ENCODE results near the gene CAPN13.
"Not testable (repeated sequence)": the region's sequence is repeated elsewhere in the genome, so short reads cannot be mapped to it uniquely, and the experiment has no call there.

Gene CAPN13

DNA sequence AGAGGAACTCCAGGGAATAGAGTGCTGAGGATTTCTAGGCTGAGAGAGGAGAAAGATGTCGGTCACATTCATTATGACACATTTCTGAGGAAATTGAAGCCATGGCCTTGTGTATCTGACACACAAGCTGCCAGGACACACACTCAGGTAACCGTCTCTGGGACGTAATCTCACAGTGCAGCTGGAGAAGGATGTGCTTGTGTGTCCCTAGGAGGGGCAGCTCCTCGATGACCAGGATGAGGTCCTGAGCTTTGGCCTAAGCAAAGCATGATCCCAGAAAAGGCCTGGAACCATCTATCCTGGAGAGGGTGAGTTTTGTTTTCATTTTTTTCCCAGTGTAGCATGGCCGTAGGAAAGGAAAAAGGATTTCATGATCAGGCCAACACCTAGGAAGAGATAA, 102.2 kb downstream of the CAPN13 start:
- DNase-seq (ENCODE audit: low spot score) = no peak

DNA sequence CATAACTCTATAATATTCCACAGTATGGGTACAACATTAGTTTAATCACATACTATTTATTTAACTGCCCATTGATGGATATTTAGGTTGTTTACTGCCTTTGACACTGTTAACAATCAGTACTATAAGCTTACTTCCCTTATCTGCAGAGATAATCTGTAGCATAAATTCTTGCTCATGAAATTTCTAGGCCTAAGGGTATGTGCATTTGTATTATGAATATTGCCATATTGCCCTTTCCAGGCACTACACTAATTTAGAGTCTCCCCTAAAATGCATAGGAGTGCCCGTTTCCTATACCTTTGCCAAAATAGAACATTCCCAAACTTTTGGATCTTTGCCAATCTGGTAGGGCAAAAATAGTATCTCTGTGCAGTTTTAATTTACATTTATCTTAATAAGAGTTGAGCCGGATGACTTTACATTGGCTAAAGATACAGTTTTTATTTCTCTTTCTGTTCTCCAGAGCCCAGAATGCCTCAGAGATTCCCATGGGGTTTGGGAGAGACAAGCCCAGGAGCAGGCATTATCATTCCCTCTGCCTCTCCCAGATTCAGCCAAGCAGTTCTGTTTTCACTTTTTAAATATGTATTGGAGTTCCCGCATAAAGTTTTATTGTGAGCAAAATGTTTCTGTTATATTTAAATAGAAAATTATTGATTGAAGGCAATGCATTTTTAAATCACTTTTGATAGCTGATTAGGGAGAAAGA, 102.8 kb downstream of the CAPN13 start:
- no peak for DNase-seq (ENCODE audit: low spot score)

DNA sequence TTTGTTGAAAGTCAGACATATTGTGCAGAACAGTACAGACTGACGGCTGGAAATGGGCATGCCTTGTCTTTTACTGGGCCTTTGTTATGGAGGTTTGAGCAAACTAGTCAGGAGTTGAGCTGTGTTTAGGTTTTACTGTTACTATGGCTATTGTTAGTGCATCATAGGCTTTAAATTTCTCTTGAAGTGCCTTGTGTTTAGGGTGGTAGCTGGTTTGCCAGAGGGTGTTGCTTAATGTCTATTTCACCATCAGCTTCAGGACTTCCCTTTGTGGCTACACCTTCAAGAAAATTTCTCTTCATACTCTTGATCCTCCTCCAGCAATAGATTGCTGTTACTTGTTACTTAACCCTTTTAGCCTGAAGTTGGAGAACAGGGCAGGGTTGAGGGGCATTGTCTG, 104.6 kb downstream of the CAPN13 start:
- DNase-seq (ENCODE audit: low spot score) = no peak

DNA sequence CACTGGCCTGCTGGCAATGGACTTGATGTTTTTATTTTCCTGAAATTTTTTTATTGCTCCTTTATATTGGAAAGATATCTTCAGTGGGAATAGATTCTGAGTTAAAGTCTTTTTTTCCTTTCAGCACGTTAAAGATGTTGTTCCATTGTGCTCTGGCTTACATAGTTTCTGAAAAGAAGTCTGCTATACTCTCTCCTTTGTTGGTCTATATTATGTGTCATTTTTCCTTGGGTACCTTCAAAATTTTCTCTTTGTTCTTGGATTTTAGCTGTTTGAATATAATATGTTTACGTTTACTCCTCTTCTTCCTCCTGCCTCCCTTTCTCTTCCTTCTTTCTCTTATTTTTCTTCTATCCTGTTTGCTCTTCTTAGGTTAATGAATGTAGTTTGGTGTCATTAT, 105.5 kb downstream of the CAPN13 start:
- no peak for DNase-seq (ENCODE audit: low spot score)

DNA sequence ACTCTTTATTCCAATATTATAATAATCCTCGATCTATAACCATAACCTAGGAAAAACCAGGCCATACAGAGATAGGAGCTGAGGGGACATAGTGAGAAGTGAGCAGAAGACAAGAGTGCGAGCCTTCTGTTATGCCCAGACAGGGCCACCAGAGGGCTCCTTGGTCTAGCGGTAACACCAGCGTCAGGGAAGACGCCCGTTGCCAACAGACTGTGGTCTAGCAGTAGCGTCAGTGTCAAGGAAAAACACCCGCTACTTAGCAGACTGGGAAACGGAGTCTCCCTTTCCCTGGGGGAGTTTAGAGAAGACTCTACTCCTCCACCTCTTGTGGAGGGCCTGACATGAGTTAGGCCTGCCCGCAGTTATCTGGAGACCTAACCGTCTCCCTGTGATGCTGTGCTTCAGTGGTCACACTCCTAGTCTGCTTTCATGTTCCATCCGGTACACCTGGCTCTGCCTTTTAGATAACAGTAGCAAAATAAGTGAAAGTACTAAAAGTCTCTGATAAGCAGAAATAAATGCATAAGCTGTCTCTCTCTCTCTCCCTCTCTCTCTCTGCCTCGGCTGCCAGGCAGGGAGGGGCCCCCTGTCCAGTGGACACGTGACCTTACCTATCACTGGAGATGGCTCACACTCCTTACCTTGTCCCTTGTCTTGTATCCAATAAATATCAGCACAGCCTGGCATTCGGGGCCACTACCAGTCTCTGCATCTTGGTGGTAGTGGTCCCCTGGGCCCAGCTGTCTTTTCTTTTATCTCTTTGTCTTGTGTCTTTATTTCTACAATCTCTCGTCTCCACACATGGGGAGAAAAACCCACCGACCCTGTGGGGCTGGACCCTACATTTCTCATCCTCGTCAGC, 109.8 kb downstream of the CAPN13 start:
- not testable (repeated sequence) for DNase-seq (ENCODE audit: low spot score)

DNA sequence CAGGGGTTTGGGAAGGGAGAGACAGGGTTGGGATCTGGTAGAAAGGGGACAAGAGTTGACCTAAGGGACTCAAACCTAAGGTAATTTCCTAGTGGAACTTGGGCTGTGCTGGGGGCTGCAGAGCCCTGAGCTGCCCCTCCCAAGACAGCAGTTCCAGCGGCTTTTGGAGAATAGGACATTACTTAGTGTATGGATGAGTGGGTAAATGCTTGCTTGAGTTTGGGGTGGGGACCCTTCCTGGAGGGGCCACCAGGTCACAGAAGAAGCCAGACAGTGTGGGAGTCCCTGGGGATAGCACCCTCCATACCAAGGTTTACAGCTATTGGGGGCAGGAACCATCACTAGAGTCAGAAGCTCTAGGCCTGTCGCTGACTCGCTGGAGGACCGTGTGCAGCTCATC, 111.5 kb downstream of the CAPN13 start:
- DNase-seq (ENCODE audit: low spot score) = no peak

DNA sequence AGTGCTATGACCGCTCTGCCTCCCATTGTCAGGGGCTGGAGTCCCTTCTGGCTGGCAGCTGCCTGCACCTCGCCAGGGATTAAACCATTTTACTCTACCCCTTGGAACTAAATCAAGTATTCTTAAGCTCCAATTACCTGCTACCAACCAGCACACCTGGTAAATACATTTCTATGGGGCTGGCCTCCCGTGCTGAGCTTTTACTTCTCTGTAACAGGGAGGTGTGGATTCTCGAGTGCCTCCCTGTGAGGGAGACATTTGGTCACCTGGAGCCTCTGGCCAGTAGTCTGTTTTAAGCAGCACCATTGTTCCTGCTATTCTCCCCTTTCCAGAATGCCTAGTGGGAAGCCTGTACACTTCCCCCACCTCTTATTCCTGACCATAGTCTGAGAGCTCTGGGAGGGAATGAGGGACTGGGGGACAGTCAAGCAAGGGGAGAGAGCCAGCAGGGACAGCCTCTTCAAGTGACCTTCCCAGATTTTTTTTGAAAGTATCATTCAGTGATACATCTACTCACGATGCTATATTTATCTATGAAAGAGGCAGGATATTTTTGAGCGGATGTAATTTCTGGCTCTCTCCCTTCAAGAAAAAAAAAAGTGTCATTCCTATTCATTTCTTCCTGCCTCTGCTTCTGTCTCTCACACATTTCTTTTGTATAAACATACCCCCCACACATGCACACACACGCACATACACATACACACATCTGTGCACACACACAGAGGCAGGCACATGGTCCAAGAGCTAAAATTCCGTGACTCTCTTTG, 112.8 kb downstream of the CAPN13 start:
- no peak for DNase-seq (ENCODE audit: low spot score)

DNA sequence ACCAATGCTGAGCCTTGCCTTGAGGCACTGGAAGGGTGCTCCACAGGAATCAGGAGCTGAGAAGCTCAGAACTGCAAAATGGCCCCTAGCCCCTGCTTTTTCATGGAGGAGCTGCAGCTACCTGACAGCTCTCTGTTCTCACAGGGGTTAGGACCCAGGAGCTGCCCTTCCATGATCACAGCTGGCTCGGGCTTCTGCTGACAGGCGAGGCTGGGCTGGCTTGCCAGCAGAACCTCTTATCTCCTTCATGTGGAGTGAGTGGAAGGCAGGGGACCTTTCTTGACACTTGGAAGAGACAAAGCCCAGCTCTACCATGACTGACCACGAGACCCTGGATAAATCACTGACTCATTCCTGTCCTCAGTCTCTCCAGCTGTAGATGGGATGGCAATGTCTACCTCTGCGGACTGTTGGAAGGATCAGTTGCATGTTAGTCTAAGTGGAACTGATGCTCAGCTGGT, 113.4 kb downstream of the CAPN13 start:
- DNase-seq (ENCODE audit: low spot score) = no peak

DNA sequence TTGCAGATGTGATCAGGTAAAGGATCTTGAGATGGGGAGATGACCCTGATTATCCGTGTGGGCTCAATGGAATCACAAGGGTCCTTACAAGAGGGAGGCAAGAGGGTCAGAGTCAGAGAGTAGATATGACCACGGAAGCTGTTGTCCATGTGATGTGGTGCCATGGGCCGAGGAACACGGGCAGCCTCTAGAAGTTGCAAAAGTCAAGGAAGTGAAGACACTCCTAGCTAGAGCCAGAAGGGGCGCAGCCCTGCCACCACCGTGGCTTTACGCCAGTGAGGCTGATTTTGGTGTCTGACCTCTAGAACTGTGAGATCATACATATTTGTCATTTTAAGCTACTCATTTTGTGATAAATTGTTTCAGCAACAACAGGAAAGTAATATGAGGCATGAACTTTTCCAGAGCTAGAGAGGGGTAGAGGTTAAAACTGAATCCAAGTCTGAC, 114.4 kb downstream of the CAPN13 start:
- no peak for DNase-seq (ENCODE audit: low spot score)

DNA sequence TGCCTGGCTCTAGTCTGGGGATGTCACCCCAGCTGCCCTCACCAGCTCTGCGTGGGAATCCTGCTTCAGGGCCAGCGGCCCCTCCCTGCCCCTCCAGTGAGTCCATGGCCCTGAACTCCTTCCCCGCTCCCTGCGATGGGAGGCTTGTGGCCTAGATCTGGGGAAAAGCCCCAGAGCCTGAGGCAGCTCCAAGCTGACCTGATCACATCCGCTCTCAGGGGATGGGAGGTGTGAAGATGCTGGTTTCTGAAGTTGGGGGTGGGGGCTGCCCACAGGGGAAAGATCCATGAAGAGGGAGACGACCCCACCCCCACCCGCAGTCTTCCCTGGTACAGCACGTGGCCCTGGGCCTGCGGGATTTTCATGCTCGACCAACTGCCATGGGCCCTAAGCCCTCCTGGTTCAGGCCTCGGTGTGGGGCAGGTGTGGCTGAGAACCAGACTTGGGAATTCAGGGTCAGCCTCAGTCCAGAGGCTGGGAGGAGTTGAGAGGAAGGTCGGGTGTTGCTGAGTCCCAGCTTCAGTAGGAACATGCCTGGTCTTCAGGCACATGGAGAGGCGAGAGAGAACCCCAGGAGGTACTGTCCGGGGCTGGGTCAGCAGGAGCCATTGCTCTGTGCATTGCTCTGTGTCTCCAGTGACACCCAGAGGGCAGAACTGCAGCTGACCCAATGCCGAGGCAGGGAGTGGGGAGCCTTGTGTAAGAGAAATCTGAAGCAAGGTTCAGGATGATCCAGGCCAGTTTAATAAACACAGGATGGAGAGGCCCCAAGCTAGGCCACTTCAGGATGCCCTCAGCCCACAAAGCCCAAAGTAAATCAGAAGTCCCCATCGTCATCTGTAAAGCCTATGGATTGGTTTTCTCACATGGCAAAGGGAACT, 115.1 kb downstream of the CAPN13 start:
- no peak for DNase-seq (ENCODE audit: low spot score)

DNA sequence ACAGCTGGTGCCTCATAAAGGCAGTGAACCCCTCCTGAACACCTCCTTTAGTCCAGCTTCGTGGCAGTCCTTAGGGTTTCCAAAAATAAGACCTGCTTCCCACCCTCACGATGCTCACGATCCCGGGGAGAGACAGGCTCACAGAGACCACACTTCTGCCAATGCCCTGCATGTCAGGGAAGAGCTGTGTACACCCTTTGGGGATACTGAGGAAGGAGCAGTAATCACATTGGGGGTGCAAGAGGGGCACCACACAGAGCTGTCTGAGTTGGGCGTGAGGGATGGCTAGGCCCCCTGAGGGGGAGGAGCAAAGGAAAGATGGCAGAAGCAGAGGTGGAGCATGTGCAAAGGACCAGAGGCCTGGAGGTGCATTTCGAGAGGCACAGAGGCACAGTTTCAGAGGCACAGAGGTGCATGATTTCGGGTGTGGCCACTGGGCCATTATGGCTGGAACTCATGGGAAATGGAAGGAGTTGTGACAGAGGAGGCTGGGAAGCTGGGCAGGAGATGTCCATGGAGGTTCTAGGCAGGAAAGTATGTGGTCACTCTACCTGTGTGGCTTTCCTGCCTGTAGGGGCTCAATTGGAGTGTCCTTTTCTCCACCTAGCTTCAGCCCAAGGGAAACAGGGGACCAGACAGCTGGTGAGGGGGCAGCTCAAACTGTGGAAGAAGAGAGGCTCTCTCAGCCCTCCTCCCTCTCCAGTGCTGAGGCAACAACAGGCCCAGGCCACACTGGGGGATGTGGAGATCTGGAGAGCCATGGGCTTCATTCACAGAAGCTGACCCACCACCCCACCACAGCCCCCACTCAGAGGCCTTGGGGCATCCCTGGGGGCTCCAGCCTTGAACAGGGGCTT, 115.9 kb downstream of the CAPN13 start:
- no peak for DNase-seq (ENCODE audit: low spot score)

DNA sequence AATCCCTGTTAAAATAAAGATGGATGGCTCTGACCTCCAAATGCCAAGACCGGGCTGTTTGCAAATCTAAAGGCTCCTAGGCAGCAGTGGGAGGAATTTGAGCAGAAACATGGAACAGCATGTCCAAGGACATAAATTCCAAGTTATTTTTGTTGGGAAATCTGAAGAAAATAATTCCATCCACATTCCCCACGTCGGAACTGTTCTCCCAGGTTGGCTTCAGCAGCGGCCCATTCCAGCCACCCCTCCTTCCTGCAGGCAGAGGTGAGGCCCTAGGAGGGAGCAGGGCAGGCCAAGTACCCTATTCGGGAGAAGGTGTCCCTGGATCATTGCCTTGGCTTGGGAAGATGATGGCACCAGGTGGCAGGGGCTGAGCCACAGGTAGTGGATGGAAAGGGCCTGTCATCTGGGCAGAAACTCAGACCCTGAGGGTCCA, 117.1 kb downstream of the CAPN13 start:
- DNase-seq (ENCODE audit: low spot score) = no peak

DNA sequence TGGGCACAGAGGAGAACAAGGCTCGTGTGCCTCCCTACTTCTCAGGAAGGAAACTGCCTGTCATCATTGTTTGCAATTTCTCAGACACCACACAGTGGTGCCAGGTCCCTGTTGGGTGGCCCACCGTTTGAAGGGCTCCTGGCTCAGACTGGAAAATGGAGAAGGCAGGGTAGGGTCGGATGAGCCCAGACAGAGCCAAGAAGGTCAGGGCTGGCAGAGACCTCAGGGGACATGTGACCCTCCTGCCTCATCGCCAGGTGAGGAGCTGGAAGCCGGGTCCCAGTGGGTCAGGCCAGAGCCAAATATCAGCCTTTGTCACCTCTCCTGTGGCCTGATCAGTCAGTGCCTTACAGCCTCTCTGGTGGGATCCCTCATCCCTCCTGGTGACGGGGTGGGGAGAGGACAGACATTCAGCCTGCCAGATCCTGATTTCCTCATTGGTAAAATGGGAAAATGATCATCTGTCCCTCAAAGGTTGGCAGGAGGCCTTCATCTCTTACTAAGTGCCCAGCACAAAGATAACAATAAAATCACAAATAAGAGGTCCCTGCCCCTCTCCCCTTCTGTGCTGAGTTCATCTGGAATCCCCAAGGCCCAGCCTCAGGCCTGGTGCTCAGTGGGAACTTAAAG, 117.6 kb downstream of the CAPN13 start:
- DNase-seq (ENCODE audit: low spot score) = no peak

DNA sequence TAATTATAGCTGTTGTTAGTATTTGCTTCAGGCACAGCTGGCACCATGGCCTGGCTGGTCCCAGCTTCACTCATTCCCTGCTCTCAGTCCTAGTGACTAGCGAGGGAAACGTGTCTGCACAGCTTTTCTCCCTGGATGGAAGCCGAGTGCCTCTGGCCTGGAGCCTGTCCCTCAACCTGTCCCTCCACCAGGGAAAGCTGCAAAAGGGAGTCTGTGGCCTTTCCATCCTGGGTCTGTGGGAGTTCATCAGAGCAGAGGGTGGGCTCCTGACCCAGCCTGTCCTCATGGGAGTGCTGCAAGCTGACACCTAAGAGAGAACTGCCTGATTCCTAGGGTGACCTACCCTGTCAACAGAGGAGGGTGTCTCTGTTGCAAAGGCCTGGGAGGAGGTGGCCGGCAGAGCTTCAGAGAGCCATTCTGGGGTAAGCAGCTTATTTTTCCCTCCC, 118.3 kb downstream of the CAPN13 start:
- no peak for DNase-seq (ENCODE audit: low spot score)

DNA sequence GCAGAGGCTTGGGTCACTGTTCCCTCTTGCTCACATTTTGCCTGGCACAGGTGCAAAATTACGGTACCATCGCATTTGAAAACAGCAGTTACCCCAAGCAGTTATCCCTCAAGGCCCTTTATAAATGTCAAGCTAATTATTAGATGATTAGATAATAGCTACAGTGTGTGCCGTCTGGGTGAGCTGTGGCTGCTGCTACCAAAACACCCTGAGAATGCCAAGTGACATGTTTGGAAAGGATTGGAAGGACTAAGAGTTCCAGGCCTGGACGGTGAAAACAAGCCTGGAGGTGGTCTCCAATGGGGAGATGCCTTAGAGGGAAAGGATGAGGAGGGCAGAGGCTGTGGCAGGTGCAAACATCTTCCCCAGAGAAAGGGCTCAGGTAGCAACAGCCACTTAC, 120.6 kb downstream of the CAPN13 start:
- no peak for DNase-seq (ENCODE audit: low spot score)

DNA sequence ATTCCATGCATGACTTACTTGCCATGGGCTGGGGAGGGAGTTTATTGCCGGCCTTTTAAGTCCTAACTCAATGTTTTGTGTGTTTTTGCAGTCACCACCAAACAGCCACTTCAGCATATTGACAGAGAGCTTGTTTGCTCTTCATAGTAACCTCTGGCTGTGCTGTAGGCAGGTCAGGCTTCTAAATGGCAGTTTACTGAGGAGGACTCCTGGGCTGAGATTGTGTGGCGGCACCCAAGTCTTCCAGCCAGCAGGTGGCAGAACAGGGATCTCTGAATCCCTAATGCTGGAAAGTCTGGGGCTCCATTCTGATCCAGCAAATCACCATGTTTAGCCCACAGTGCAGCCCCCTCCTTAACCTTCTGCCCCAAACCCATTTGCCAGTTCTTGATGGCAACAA, 121.2 kb downstream of the CAPN13 start:
- no peak for DNase-seq (ENCODE audit: low spot score)

DNA sequence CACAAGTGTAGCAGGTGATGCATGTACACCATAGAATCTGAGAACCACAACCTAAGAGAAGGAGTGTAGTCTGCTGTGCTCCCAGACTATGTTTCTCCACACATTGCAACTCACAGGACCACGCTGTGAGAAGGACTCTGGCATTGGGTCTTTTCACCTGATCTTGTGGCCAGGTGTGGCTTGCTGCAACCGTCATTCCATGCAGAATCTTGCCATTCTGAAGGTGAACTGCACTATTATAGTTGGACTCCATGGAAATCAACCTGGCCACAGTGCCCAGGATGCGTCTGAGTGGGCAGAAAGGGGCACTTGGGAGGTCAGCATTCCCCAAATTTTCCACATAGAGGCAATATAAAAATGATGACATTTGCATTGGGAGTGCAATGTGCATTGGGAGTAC, 122.2 kb downstream of the CAPN13 start:
- no peak for DNase-seq (ENCODE audit: low spot score)

DNA sequence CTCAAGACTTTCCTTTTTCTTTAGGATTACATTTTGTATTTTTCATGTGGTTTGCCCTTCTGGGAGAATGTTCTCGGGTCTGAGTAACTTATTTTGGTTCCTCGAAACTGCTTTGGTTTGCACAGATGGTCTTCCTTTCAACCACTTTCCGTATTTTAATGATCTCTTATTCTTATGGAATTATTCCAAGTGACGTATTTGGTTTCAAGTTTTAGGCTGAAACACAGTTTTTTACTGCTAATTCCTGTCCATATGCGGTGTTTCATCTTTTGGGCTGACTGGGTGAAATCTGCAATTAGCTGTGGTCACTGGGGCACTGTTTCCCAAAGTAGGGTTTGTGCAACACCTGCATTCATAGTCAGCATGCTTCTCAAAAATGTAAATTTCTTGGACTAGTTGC, 122.7 kb downstream of the CAPN13 start:
- DNase-seq (ENCODE audit: low spot score) = no peak

DNA sequence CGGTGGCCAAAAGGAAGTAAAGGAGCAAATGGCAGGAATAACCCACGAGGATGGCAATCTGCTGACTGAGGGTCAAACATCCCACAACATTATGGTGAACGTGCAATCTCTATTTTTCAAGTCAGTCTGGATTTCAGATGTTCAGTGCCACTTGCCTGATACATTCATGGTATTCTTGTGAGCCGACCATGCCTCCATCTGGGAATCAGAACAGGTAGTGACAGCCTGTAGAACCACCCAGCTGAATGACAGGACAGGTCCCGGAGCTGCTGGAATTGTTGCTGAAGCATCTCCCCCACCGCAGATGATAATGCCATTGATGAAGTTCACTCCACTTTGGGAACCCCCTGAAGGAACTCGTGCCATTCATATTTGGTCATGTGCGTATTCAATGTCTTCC, 123.2 kb downstream of the CAPN13 start:
- DNase-seq (ENCODE audit: low spot score) = no peak
